ENCODE measurements around the gene SPRED2.
"Not testable (repeated sequence)": the region's sequence is repeated elsewhere in the genome, so short reads cannot be mapped to it uniquely, and the experiment has no call there.

SPRED2 gene

DNA sequence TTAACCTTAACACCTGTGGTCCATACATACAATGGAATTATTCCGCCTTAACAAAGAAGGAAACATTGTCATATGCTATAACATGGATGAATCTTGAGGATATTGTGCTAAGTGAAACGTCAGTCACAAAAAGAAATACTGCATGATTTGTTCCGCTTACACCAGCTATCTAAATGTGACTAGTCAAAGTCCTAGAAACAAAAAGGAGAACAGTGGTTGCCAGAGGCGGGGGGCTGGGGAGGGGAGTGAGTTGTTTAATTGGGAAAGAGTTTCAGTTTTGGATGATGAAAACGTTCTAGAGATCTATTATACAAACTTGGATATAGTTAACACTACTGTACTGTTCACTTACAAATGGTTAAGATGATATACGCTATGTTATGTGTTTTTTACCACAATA, 72.0 kb downstream of the SPRED2 start:
- no peak for DNase-seq

DNA sequence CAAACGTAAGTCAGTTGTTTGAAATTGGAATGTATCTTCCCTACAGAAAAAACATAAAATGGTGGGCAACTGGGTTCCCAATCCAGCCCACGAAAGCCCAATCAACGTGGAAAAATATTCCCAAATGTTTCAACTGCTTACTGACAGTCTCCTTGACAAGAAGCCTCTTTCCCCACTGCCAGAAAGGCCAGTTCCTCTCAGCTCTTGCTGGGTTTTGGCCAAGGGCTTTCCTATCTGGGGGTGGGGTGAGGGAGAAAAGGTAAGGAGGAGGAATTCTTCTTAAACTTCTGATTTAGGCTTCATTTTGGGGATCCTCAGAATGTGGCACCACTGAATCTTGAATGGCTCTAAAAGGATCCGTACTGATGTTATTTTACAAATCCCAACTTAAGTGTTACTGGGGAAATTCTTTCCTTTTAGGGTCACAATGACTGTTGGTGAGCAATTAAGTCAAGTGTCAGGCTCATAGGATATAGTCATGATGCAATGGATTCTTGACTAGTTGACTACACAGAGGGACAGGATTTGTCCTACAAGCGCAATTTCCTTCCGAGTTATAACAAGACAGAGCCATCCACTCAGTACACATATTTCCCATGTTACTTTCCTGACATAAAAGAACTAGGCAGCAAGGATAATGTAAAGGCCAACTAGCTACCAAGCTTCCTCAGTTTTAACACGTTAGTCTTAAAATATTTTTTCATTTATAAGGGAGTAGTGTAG, 73.6 kb downstream of the SPRED2 start:
- no peak for DNase-seq

DNA sequence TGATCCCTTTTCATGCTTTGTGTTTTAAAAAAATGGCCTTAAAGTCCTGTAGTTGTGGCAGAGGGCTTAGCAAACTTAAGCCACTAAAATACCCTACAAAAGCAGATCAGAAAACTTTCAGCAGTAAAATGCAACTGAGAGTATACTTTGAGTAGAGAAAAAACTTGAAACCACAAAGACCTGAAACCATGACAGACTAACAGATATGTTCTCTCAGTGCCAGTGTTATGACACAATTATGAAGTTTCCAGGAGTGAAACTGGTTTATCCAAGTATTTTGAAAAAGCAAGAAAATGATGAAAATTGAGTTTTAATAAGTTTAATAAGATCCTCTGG, 74.5 kb downstream of the SPRED2 start:
- DNase-seq: no peak

DNA sequence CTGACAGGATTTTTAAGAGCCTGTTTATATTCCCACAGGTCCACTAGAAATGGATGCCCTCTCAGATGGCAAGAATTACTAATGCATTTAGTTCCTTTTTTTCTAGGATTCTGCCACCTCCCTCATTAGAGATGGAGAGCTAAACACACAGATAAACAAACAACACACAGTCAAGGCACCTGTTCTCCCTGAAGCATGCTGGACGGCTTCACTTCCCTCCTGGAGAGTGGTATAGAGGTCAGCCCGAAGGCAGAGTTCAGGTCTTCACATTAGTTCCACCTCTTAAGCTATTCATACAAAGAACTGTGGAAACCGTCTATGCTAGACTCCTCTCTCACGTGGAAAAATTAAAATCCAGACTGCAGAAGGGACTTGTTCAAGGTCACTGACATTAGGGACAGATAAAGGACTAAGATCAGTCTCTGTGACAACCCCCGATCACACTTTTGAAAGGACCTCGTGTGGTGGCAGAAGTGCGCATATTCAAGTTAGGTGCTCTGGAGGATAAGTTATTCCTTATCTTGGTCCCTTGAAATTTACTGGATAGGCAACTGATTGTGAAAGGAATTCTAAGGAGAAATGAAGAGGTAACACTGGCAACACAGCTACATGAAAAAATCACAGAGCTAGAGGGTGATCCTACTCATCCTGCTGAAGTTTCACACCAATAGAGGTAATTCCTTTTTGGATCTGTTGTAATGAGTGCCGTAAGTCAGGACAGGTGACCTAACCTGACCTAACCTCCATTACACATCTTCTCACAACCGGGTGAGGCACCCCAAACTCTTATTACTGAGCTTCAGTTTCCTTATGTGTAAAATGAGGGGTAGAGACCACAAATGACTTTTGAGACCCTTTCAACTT, 75.1 kb downstream of the SPRED2 start:
- no peak for DNase-seq

DNA sequence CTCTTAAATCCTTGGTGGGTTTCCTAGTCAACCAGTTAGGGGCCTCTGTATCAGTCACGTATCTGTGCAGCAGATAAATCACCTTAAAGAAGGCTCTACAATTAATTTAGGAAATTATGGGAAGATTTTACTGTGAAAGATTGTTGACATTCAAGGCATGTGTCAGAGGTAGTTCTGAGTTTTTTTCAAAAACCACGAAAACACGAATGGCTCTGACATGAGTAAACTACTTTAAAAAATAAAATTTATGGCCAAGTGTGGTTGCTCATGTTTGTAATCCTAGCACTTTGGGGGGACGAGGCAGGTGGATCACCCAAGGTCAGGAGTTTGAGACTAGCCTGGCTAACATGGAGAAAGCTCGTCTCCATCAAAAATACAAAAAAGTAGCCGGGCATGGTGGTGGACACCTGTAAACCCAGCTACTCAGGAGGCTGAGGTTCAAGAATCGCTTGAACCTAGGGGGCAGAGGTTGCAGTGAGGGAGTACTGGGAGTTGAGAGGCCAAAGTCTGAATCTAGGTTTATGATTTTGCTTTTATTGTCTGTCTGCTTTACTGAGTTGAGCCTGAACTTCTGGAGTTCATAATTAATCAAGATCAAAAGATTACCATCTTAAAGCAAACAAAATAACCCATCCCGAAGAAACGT, 77.1 kb downstream of the SPRED2 start:
- DNase-seq: no peak

DNA sequence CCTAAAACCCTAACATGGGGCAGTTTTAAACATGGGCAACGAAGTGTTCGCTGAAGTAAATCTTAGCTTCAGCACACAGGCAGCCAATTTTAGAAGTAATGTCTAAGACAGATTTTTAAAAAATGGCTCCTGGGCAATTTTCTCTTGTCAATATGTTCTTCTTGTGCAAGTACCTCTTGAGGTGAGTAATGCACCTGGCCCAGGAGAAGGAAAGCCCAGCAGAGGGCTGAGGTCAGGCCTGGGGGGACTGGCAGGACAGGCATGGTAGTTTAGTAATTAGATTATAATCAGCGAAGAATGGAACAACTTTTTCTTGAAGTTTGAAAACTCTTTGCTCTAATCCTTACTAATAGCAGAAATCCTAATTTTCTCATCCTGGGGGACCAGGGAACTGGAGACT, 77.6 kb downstream of the SPRED2 start:
- no peak for DNase-seq

DNA sequence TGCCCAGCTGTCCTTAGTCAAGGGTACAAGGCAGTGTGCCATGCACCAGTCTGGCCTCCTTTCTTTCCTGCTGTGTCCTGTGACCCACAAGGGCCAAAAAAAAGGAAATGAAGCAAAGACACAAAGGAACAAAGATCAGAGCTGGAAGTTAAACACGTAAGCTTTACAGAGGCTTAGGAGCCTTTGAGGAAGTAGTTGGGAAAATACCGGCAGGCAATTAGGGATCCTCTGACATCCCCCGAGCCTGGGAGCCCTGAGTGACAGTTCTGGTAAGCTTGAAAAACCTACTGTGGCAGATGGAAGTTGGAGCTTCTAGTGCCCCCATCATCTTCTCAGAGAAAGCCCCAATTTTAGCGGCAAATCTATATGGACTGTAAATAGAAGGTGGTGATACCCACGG, 78.5 kb downstream of the SPRED2 start:
- no peak for DNase-seq

DNA sequence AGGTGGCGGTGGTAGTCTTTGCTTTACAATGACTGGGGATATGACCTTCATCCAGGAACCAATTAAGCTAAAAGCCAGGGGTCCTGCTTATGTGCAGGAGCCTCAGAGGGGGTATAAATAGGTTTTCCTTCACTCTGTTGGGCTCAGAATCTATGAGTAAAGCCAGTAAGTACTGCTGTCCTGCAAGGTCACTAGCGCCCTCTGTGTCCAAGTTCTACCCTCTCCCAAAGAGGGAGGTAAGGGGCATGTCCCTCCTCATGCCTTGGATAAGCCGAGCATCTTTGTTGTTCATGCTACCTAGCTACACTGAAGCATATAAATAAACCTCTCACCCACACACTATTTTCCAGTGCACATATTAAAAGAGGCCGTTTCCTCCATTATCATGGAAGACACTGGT, 79.4 kb downstream of the SPRED2 start:
- DNase-seq: no peak

DNA sequence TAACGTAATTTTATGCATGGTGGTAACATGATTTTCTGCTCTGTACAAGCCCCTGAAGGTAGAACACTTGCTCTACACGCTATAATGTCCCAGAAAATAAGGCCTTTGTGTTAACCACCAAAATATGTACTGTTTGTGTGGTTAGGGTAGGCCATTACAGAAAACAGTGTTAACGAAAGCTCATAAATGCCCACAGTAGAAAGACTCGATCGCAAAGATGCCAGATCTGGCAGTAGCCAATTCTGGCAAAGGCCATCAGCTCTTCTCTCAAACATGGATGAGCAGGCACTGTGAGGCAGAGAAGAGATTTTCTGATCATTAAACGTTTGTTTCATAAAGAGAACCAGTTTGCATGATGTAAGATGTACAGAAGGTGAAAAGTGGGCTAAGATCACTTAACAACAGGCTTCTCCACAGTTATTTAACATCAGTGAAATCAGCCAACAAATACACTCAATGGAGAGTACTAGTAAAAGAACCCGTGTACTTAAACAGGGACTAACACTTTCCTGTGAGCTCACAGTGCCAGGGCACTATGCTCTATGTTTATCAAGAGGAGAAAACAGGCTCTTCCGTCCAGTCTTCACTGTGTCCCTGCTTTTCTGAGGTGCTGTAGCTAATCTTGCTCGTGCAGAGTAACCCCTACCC, 80.3 kb downstream of the SPRED2 start:
- no peak for DNase-seq

DNA sequence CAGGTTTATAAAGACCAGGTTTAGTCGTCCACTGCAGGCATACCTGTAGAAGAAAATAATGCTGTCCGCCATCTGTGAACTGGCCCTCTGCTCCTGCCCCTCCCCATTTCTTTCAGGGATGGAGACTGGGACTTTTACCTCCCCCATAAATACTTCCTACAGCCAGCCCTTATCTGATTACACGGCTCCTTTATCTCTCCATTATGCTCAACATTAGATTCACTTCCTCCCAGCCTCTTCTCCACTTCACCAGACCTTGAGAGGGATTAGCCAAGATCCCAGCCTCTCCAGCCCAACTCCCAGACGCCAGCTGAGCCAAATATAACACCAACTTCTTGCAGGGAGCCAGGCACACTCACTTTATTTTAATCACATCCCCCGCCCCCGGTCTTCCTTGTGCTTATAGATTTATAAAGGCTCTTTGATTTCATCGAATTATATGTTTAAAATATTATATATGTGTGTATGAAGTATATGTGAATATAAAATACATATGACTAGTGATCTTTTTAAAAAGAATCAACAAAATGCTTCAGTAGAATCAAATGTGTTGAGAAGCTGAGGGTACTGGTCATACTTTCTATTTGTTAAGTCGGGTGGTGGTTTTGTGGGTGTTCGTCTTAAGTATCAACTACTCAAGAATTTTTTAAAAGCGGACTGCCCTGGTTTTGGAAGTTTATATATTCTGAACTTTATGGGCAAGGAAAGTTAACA, 81.0 kb downstream of the SPRED2 start:
- no peak for DNase-seq

DNA sequence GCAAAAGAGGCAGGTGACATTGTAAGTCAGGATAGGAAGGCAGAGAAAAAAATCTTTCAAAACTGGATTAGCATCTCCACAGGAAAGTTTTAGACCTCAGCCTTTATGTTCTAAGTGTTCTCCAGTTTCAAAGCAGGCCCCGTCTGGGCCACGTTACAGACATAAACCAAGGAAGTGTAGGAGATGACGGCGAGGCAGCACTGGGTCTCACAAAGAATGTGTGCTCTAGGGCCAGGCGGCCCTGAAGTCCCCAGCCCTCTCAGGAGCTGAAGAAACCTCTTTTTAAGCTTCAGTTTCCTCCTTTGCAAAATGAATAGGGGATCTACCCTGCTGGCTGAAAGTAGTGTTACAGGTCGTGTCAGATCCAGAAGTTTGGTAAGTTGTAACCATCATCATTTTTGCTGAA, 81.7 kb downstream of the SPRED2 start:
- DNase-seq: no peak

DNA sequence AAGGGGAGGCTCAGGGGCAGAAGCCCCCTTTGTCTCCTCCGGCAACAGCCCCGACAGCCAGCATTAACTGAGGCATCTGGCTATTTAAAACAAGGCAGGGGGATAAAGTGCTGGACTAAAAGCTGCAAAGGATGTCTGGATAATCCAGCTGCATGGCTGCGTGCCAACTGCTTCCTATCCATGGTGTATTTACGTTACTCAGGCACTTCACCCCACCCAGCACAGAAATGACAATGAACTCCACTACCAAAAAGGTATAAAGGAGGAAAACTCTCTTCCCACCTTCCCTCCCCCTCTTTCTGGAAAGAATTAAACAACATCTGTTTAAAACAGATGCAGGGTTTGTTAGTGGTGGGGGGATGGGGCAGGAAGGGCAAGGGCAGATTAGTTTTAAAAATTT, 82.5 kb downstream of the SPRED2 start:
- peak; percentile 62 for DNase-seq

DNA sequence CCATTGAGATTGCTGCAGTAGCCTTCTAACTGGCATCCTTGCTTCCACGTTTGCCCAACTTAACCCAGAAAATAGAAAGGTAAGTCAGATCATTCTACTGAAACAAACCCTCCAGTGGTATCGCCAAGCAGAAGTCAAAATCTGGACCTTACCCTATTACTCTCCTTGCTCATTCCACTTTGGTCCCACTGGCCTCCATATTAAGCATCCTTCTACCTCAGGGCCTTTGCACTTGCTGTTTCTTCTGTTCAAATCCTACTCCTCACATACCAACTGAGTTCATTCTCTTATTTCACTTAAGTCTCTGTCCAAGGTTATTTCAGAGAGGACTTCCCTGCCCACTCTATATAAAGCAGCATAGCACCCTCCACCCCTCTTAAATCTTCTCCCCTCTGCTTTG, 84.5 kb downstream of the SPRED2 start:
- no peak for DNase-seq

DNA sequence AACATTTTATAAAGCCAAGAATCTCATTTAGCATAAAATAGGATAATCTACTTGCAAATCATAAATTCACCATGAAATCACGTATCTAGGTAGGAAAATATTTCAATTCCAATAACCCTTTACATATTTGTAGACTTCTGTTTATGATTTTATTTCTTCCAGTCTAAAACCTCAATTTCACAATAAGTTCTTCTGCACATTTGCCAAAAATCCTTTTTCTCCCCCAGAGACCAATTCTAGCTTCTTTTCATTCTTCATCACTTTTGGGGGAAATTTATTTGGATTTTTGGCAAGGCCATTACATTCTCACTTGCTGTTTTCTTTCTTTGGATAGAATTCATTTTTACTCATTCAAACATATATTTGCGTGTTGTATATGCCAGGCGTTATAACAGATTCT, 86.8 kb downstream of the SPRED2 start:
- no peak for DNase-seq

DNA sequence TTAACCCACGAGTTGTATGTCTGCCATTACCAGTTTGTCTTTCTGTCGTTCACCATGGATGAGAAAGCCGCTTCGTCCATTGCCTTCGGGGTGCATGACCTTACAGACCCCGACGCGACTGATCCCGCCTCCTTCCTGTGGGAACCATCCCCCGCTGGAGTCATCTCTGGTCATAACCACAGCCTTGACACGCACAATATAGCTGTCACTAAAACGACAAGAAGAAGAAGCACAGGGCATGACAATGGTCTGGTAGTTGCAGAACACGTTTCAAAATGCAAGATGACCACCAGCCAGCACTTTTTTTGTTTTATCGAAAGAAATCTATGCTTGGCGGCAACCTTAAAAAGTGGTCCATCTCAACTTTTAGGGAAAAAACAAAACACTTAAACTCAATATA, 87.7 kb downstream of the SPRED2 start:
- no peak for DNase-seq

DNA sequence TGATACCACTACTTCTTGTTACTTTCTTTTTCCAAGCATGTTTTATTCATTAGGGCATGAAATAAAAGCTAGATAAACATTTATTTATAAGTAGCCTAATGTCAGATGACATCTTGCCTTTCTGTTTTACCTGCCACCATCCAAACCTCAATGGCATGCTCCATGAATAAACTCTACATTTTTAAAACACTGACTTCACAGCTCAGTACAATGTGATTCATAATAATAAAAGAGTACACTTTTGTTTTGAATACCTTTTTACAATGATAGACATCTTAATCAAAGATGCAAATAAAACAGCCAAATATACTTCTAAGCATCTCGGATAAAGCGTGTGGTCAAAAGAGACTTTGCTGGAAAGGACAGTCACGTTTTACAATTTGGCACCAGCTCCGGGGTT, 88.2 kb downstream of the SPRED2 start:
- DNase-seq: no peak

DNA sequence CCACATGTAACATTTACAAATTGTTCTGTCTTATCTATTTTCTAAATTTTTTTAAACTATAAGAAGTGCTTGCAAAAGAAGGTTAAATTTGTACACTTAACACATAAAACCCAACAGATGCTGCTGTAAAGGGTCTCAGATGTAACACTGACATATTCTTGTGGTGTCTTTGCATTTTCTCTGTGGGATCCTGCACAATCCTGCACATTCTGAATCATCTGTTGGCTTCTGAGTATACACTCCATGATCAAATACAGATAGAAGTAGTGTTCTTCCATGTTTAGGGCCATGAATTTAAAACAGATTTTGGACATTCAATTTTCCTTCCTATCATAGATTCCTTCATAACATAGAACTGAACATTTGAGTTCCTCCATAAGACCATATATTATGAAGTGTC, 89.0 kb downstream of the SPRED2 start:
- no peak for DNase-seq

DNA sequence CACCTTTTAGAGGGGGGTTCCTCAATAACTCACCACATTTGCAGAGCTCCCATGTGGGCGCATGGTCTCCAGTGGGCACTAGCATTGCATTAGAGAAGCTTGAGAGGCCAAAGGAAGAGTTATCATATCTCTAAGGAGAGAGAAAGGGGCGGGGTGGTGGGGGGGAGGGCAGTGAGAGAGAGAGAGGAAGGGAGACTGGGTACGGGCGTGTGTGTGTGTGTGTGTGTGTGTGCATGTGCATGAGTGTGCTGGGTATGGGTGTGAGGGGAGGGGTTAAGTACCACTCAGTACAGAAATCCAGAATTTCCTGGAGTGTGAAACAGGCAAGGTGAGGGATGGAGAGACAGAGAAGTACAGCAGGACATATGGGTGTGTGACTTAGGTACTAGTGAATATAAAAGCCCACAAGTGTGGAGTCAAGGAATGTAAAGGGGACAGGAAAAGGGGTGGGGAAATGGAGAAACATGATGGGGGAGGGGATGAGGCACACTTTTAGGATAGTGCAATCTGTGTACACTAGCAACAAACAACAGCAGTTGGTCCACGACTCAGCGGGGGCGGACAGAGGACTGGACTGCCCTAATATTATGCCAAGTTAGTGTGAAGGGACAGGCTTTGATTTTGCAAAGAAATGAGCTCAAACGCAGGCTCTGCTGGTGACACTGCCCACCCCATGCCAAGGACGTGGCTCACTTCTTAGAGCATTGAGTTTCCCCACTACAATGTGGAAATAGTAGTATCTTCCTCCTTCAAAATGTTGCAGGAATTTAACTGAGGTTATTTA, 91.3 kb downstream of the SPRED2 start:
- no peak for DNase-seq

DNA sequence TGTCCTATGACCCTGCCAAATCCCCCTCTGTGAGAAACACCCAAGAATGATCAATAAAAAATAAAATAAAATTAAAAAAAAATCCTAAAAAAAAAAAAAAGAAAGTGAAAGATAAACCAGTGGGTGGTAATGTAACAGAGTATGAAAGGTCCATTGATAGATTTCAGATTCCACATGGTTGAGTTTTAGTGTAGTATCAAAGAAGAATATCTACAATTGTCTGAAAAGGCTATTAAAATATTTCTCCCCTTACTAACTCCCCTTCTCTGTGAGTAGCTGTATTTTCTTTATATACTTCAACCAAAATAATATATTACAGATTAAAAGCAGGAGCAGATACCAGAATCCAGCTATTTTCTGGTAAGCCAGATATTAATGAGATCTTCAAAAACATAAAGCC, 92.8 kb downstream of the SPRED2 start:
- DNase-seq: no peak

DNA sequence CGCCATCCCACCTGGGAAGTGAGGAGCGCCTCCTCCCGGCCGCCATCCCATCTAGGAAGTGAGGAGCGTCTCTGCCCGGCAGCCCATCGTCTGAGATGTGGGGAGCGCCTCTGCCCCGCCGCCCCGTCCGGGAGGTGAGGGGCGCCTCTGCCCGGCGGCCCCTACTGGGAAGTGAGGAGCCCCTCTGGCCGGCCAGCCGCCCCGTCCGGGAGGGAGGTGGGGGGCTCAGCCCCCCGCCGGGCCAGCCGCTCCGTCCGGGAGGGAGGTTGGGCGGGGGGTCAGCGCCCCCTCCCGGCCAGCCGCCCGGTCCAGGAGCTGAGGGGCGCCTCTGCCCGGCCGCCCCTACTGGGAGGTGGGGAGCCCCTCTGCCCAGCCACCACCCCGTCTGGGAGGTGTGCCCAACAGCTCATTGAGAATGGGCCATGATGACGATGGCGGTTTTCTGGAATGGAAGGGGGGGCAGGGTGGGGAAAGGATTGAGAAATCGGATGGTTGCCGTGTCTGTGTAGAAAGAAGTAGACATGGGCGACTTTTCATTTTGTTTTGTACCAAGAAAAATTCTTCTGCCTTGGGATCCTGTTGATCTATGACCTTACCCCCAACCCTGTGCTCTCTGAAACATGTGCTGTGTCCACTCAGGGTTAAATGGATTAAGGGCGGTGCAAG, 93.4 kb downstream of the SPRED2 start:
- not testable (repeated sequence) for DNase-seq

DNA sequence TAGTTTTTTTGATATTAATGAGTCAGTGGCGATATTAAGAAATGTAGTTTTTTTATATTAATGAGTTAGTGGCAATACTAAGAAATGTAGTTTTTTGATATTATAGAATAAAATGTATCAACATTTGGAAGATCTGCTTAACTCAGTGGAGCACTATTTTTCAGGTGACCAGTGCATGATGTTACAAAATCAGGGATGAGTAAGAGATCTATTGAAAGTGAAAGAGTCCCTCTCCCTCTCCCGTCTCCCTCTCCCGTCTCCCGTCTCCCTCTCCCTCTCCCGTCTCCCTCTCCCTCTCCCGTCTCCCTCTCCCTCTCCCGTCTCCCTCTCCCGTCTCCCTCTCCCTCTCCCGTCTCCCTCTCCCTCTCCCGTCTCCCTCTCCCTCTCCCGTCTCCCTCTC, 94.5 kb downstream of the SPRED2 start:
- not testable (repeated sequence) for DNase-seq

DNA sequence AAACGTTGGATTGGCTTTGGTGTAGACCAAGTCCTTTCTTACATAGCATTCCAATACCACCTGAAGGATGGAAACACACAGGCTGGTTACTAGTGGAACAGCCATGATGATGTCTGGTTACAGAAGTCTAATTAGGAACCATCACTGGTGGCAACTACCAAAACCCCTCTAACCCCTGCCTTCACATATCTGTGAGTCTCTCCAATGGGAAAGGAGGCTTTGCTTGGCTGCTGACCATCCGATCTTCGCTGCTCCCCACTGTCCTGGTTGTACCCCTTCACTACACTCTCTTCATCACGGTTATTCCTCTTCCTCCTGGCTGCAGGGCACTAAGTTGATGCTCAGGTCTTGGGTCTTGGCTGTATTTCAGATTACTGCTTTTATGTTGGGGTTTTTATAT, 97.7 kb downstream of the SPRED2 start:
- DNase-seq: no peak

All from NCI-H748 treated with DMSO at 0.1 percent for 48 hours (cell line).